Measurements from ENCODE around the gene BRD9.

DNA sequence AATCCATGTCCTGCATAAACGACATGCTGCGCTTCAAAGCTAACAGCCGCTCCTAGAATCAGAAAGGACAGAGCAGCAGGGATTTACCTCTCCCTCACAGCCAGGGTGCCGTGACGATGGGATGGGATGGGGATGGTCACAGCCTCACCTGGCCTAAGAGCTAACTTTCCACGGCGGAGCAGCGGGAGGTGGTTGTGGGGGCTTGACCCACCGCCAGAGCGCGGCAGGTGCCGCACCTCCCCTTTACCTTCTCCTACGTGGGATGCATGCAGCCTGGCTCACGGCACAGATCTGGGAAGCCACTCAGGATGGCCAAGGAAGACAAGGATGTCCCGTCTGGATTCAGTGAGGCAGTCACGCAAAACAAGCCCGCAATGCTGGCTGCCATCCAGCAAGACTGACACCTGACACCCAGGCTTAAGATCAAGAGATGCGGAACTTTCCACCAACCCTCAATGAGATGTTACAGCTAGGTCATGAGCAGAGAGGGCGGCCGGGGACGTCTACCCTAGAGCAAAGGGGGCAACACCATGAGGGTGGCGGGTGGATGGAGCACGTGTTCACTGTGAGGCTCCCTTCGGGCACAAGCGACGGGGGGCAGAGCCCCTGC is 5.8 kb downstream of the BRD9 start:
- TF ChIP-seq, protein P1, sequence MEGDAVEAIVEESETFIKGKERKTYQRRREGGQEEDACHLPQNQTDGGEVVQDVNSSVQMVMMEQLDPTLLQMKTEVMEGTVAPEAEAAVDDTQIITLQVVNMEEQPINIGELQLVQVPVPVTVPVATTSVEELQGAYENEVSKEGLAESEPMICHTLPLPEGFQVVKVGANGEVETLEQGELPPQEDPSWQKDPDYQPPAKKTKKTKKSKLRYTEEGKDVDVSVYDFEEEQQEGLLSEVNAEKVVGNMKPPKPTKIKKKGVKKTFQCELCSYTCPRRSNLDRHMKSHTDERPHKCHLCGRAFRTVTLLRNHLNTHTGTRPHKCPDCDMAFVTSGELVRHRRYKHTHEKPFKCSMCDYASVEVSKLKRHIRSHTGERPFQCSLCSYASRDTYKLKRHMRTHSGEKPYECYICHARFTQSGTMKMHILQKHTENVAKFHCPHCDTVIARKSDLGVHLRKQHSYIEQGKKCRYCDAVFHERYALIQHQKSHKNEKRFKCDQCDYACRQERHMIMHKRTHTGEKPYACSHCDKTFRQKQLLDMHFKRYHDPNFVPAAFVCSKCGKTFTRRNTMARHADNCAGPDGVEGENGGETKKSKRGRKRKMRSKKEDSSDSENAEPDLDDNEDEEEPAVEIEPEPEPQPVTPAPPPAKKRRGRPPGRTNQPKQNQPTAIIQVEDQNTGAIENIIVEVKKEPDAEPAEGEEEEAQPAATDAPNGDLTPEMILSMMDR (IDR thresholded peaks at IDR 0.05; ENCODE audit: extremely low read depth in 1 of 2, insufficient read depth in 1 of 2, low read depth in 1 of 2, low read length in 2 of 2), result no peak
- no peak for TF ChIP-seq POLR2AphosphoS5 (IDR thresholded peaks at IDR 0.05; ENCODE audit: insufficient read depth, low read depth, low read length)
- no peak for TF ChIP-seq POLR2A (IDR thresholded peaks at IDR 0.05; ENCODE audit: low read depth, low read length)
- TF ChIP-seq EZH2 (IDR thresholded peaks at IDR 0.05; ENCODE audit: borderline replicate concordance, low read depth, low read length, severe bottlenecking), result no peak
- TF ChIP-seq GATA2 (IDR thresholded peaks at IDR 0.05; ENCODE audit: insufficient read depth, insufficient read length, low read depth, low read length), result no peak
- TF ChIP-seq, protein P2, sequence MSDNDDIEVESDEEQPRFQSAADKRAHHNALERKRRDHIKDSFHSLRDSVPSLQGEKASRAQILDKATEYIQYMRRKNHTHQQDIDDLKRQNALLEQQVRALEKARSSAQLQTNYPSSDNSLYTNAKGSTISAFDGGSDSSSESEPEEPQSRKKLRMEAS (IDR thresholded peaks at IDR 0.05; ENCODE audit: insufficient read depth, insufficient read length), result no peak
- TF ChIP-seq MYC (IDR thresholded peaks at IDR 0.05; ENCODE audit: low read depth, low read length), result no peak

Data from endothelial cell of umbilical vein (primary cell).